Vagina (tissue), 2 donors: Measurements from ENCODE around the gene DNM3. TPM values are rescaled to one million over a fixed set of nuclear protein-coding genes. Genes with fewer than 3 reads are reported as not detected.

Experiments used
- DNase-seq, 2 donors: peaks; one replicate each; pipeline ENCODE4 v3.0.0-alpha.2; 2017; ENCODE audit errors: extremely low spot score in 2 of 2
- H3K27ac ChIP-seq: fragments of 200-600 bp; sonication (generic); one replicate; pipeline ENCODE4 v1.5.1; 2019
- H3K27me3 ChIP-seq: fragments of 200-600 bp; sonication (generic); one replicate; pipeline ENCODE4 v1.5.1; 2019
- H3K36me3 ChIP-seq, 2 donors: fragments of 200-600 bp; sonication (generic); one replicate each; pipeline ENCODE4 v1.5.1; 2017 to 2019
- H3K4me1 ChIP-seq: fragments of 200-600 bp; sonication (generic); one replicate; pipeline ENCODE4 v1.5.1; 2019
- H3K4me3 ChIP-seq, 2 donors: fragments of 200-600 bp; sonication (generic); 1 replicate in 1 of 2; 2 replicates in 1 of 2; pipeline ENCODE4 v1.5.1; 2016 to 2019
- H3K9me3 ChIP-seq: fragments of 200-600 bp; sonication (generic); one replicate; pipeline ENCODE4 v1.5.1; 2019
- POLR2A ChIP-seq, 2 donors: fragments of 450-650 bp; IDR thresholded peaks; one replicate each; pipeline ENCODE4 v1.6.1; 2017; ENCODE audit warnings: antibody characterized with exemption in 2 of 2, mild to moderate bottlenecking in 2 of 2, moderate library complexity in 2 of 2
- POLR2AphosphoS5 ChIP-seq, 2 donors: sonication (generic); formaldehyde crosslinking; IDR thresholded peaks; one replicate each; pipeline ENCODE4 v1.9.0; 2017; ENCODE audit warnings: antibody characterized with exemption in 2 of 2, mild to moderate bottlenecking in 2 of 2, low read depth in 1 of 2; ENCODE audit not compliant: insufficient read depth in 1 of 2
- intact Hi-C: fragments of 100-400 bp; cut with DNase I; formaldehyde crosslinking; loops from one replicate; pipeline ENCODE4 v1.15.1; 2023
- total RNA-seq: library from RNA; depleted of rRNA; stranded (reverse); fragments of >200 nt; gene quantifications from one replicate; pipeline ENCODE4 v1.2.3, GENCODE V29; 2016
- TF ChIP-seq, protein P1 (sequence below), 3 experiments: fragments of 450-650 bp in 2 of 3; fragments of 200-600 bp in 1 of 3; sonication (generic) in 1 of 3; IDR thresholded peaks; one replicate each; pipeline ENCODE4 v1.5.1; 2017 to 2019; ENCODE audit warnings: antibody characterized with exemption in 3 of 3, mild to moderate bottlenecking in 2 of 3, moderate library complexity in 2 of 3

DNM3 gene
- total RNA-seq, 1 donor from 2014 or later, result 15.5 TPM

GRCh38 chr1:172344444-172344843 is 503.1 kb downstream of the DNM3 start:
- Histone ChIP-seq H3K36me3 (no peaks in the 10 kb centered on the region), H3K27ac (peak overlapping the region; percentile 51), H3K4me3 (no peak overlapping the region), H3K9me3 (no peaks in the 10 kb centered on the region), H3K27me3 (no peaks in the 10 kb centered on the region), H3K4me1 (peaks cover 22% of the 10 kb centered on the region)
- intact Hi-C loops, result no loop called here
- no peak for DNase-seq
- TF ChIP-seq, protein P1, sequence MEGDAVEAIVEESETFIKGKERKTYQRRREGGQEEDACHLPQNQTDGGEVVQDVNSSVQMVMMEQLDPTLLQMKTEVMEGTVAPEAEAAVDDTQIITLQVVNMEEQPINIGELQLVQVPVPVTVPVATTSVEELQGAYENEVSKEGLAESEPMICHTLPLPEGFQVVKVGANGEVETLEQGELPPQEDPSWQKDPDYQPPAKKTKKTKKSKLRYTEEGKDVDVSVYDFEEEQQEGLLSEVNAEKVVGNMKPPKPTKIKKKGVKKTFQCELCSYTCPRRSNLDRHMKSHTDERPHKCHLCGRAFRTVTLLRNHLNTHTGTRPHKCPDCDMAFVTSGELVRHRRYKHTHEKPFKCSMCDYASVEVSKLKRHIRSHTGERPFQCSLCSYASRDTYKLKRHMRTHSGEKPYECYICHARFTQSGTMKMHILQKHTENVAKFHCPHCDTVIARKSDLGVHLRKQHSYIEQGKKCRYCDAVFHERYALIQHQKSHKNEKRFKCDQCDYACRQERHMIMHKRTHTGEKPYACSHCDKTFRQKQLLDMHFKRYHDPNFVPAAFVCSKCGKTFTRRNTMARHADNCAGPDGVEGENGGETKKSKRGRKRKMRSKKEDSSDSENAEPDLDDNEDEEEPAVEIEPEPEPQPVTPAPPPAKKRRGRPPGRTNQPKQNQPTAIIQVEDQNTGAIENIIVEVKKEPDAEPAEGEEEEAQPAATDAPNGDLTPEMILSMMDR (IDR thresholded peaks at IDR 0.05), result no peak
- no peak for TF ChIP-seq POLR2AphosphoS5 (IDR thresholded peaks at IDR 0.05; ENCODE audit: insufficient read depth in 1 of 2, low read depth in 1 of 2)
- TF ChIP-seq POLR2A (IDR thresholded peaks at IDR 0.05), result no peak

DNA sequence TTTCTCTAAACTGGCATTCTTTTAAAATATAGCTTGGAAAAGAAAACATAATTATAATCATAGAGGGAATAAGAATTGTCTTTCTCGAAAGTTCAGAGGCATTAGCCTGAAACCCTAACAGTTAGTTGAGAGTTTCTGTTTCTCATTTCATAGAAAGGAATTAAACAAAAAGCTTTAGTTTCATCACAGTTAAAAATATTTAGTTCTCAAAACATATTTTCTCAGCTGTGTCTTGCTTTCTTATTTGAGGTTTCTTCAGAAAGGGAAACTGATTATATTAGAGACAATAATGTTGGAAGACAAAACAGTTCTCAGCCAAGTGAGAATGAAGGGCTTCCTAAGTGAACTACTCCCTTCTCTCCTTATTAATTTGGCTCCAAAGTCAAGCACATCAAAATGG is 503.8 kb downstream of the DNM3 start:
- no peak overlapping the region for H3K27ac ChIP-seq
- DNase-seq, result no peak
- TF ChIP-seq POLR2AphosphoS5 (IDR thresholded peaks at IDR 0.05; ENCODE audit: insufficient read depth in 1 of 2, low read depth in 1 of 2) (no peak), POLR2A (IDR thresholded peaks at IDR 0.05) (no peak)
- TF ChIP-seq, protein P1 (IDR thresholded peaks at IDR 0.05), result no peak
- intact Hi-C loops, result no loop called here
- no peaks in the 10 kb centered on the region for H3K27me3 ChIP-seq
- H3K4me1 ChIP-seq, result peaks cover 22% of the 10 kb centered on the region
- no peaks in the 10 kb centered on the region for H3K36me3 ChIP-seq
- H3K9me3 ChIP-seq, result no peaks in the 10 kb centered on the region
- no peak overlapping the region for H3K4me3 ChIP-seq

DNA sequence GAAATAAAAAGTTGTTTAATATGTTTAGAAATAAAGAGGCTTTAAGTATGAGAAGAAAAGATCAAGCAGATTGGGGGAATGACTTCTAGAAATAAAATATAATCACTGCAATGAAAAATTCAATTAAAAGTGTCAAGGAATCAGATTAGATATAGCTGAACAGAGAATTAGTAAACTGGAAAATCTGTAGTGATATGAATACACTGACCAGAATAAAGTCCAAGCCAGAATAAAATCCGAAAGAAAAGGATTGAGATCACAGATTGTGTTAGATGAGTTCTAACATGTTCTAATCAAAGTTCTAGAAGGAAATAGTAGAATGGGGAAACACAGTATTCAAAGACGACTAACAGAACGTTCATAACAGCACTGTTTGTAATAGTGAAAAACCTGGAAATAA is 506.1 kb downstream of the DNM3 start:
- intact Hi-C loops, result no loop called here
- Histone ChIP-seq H3K36me3 (no peaks in the 10 kb centered on the region), H3K27me3 (no peaks in the 10 kb centered on the region), H3K9me3 (no peaks in the 10 kb centered on the region), H3K4me3 (no peak overlapping the region), H3K4me1 (peaks cover 30% of the 10 kb centered on the region), H3K27ac (no peak overlapping the region)
- DNase-seq, result no peak
- TF ChIP-seq POLR2A (IDR thresholded peaks at IDR 0.05), result no peak
- TF ChIP-seq POLR2AphosphoS5 (IDR thresholded peaks at IDR 0.05; ENCODE audit: insufficient read depth in 1 of 2, low read depth in 1 of 2), result no peak
- TF ChIP-seq, protein P1 (IDR thresholded peaks at IDR 0.05), result no peak

GRCh38 chr1:172350856-172351255 is 509.6 kb downstream of the DNM3 start:
- TF ChIP-seq POLR2AphosphoS5 (IDR thresholded peaks at IDR 0.05; ENCODE audit: insufficient read depth in 1 of 2, low read depth in 1 of 2) (no peak), POLR2A (IDR thresholded peaks at IDR 0.05) (no peak)
- TF ChIP-seq, protein P1 (IDR thresholded peaks at IDR 0.05), result no peak
- no peak overlapping the region for H3K27ac ChIP-seq
- no peaks in the 10 kb centered on the region for H3K27me3 ChIP-seq
- H3K36me3 ChIP-seq, result no peaks in the 10 kb centered on the region
- no peak for DNase-seq
- H3K4me1 ChIP-seq, result peaks cover 8% of the 10 kb centered on the region
- no peaks in the 10 kb centered on the region for H3K9me3 ChIP-seq
- intact Hi-C loops, result no loop called here
- no peak overlapping the region for H3K4me3 ChIP-seq

DNA sequence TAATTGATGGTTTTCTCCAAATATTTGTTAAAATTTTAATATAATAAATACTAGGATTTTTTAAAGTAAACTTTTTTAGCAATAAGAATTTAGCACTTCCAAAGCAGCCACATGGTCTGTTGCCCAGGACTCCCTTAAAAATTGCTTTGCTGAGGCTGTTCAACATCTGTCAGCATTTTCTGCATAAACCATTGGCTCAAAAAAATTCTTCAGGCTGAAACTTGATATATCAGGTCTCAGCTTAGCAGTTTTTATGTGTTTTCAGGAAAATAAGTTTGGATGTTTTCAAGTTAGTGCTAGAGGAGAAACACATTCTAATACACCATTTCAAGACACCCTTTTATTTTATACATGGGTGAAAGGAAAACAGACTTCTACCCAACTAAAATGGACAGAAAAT is 510.0 kb downstream of the DNM3 start:
- Histone ChIP-seq H3K36me3 (no peaks in the 10 kb centered on the region), H3K9me3 (no peaks in the 10 kb centered on the region), H3K27ac (peak overlapping the region; percentile 10), H3K27me3 (no peaks in the 10 kb centered on the region), H3K4me3 (no peak overlapping the region), H3K4me1 (peaks cover 10% of the 10 kb centered on the region)
- no peak for DNase-seq
- TF ChIP-seq, protein P1 (IDR thresholded peaks at IDR 0.05), result no peak
- TF ChIP-seq POLR2A (IDR thresholded peaks at IDR 0.05) (no peak), POLR2AphosphoS5 (IDR thresholded peaks at IDR 0.05; ENCODE audit: insufficient read depth in 1 of 2, low read depth in 1 of 2) (no peak)
- intact Hi-C loops, result no loop called here
